Hematopoietic multipotent progenitor cell treated with erythropoietin and hydrocortisone succinate and interleukin-3 and kit ligand, for 8 days (in vitro differentiated cells): ENCODE data around the gene TMEM255B.

Experiments
- DNase-seq: peaks from one replicate; pipeline ENCODE4 v3.0.0-alpha.2; 2015

The TMEM255B gene

DNA sequence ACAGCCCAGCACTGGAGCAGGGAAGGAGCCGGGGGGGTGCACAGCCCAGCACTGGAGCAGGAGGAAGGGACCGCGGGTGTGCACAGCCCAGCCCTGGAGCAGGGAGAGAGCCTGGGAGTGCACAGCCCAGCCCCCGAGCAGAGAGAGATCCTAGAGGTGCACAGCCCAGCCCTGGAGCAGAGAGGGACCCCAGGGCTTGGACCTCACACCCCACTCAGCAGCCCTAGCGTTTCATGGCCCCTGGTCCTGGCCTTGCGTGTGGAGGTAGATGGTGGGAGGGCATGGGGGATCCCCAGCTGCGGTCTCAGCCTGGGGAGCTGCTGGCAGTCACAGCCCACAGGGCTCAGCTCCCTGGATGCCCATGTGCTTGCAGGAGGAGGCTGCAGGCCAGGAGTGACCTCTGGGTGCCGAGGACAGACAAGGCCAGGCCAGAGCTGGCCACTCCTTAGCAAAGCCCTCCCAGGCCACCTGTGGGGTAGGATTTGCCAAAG is 79.7 kb downstream of the TMEM255B start:
- DNase-seq, result no peak

GRCh38 chr13:113839536-113840204 is 80.6 kb downstream of the TMEM255B start:
- no peak for DNase-seq

GRCh38 chr13:113840541-113841352 is 81.7 kb downstream of the TMEM255B start:
- DNase-seq, result no peak

DNA sequence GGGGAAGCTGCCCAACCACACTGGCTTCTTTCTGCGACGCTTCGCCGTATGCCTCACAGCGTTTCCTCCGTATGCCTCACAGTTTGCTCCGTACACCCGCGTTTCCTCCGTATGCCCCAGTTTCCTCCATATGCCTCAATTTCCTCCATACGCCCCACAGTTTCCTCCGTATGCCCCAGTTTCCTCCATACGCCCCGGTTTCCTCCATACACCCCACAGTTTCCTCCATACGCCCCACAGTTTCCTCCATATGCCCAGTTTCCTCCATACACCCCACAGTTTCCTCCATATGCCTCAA is 82.3 kb downstream of the TMEM255B start:
- no peak for DNase-seq

DNA sequence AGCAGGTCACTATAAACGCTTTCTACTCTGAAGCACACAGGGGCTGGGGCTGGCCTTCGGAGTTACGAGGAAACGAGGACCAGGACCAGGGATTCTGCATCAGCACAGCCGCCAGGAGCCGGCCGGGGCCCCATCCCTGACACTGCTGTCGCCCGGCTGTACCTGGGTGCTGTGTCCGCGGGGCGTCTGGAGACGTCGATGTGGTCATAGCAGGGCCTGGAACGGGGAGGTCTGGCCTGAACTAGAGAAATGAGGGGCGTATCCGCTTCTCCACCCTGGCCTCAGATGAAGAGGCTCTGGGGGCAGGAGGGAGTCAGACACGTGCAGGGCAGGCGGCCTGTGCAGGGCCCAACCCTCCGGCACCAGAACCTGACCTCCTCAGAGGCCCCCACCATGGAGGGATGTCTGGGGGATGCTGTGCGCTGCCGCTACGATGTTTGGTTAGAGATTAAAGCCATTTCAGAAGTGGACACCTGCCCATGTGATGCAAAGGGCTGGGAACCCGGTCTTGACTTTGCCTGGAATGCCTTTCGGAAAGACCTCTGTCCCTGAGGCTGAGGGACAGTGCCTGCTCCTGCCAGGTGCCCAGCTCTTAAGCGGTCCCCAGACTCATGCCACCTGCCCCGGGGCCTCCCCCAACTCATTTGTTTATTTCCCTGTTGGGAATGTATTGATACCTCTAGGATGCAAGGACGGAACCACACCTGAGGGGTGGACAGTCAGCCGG is 83.5 kb downstream of the TMEM255B start:
- DNase-seq, result no peak

- no peak for DNase-seq
Measured at GRCh38 chr13:113843063-113843654, 84.1 kb downstream of the TMEM255B start.

GRCh38 chr13:113843864-113844556 is 85.0 kb downstream of the TMEM255B start:
- no peak for DNase-seq

- no peak for DNase-seq
Measured at GRCh38 chr13:113845055-113845454, 86.0 kb downstream of the TMEM255B start.

GRCh38 chr13:113845723-113846635 is 87.0 kb downstream of the TMEM255B start:
- DNase-seq, result no peak

GRCh38 chr13:113846636-113847318 is 87.8 kb downstream of the TMEM255B start:
- DNase-seq, result no peak

- DNase-seq, result no peak
Measured at GRCh38 chr13:113848020-113848419, 89.0 kb downstream of the TMEM255B start.

GRCh38 chr13:113848431-113849260 is 89.6 kb downstream of the TMEM255B start:
- DNase-seq, result no peak

GRCh38 chr13:113849546-113849945 is 90.5 kb downstream of the TMEM255B start:
- DNase-seq, result no peak

DNA sequence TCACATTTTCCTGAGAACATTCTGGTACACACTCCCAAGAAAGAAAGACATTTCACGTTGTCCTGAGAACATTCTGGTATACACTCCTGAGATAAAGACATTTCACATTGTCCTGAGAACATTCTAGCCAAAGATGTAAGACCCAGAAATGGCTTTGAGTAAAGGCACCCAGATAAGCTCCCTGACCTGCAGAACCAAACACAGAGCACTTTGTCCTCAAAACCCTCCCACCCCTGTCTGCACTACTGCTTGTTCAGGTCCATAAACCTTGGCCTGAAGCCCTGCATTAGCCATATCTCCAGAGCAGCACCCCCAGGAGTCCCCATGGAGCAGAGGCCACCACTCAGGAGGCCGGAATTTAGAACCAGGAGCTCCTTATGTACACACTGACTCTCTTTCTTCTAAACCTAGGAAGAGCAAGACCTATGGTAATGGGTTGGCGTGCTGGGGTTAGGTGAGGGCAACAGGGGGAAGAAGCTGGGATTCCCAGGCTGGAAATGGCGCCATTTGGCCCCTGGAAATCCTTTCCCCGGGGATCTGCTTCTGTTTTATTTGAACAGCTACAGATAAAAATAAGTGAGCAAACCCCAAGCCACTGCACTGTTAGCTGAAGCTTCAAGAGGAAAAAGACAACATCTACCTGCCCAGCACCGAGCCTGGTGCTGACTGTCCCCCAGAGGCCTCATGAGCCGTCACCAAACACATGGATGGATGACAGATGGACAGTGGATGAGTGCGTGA is 91.1 kb downstream of the TMEM255B start:
- no peak for DNase-seq

DNA sequence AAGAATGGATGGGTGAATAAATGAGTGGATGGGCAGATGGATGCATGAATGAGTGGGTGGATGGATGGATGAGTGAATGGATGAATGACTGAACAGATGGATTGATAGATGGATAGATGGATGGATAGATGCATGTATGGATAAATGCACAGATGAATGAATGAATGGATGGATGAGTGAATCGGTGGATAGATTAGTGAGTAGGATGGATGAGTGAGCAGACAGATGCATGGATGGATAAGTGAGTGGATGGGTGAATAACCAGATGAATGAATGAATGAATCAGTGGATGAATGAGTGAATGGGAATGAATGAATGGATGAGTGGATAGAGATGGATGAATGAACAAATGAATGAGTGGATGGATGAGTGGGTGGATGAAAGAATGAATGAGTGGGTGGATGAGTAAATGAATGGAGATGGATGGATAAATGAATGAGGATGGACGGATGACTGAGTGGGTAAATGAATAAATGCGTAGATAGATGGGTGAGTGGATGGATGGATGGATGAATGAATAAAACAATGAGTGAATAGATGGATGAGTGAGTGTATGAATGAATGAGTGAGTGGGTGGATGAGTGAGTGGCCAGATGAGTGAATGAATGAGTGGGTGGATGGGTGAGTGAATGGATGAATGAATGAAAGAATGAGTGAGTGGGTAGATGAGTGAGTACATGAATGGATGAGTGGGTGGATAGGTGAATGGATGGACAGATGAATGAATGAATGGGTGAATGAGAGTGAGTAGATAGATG is 91.9 kb downstream of the TMEM255B start:
- no peak for DNase-seq

DNA sequence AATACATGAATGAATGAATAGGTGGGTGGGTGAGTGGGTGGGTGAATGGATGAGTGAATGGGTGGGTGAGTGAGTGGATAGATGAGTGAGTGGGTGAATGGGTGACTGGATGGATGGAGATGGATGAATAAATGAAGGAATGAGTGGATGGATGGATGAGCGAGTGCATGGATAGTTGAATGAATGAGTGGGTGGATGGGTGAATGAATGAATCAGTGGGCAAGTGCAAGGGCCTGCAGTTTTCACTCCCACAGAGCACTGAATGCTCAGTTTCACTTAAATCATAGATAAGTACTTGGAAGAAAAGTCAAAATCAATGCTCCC is 92.4 kb downstream of the TMEM255B start:
- no peak for DNase-seq

DNA sequence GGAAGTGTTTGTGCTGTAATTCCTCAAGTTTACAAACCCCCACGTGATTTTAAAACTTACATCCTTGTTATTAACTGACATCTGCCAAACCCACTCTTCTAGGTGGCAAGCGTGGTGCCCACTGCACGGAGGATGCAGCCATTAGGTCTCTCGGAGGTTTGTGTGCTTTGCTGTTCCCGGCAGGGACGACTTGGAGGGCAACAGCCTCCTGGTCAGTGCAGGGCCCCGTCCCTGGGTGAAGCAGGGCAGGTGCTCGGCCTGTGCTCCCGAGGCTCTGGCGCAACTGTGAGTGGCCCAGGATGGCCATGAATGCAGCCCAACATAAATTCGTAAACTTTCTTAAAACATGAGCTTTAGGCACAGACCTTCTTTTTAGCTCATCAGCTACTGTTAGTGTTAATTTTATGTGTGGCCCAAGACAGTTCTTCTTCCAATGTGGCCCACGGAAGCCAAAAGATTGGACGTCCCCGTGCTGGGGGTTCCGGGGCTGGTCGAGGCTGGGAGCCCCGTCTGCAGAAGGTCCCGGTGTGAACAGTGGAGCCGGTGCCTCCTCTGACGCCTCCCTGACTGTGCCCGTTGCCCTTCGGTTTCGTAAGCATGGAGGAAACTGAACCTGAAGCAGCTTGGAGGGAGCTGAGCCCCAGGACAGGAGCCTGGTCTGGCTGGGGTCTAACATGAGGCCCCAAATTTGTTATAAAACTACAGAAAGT is 93.0 kb downstream of the TMEM255B start:
- no peak for DNase-seq
